Gastroesophageal sphincter (tissue), 3 donors: Measurements from ENCODE around the gene LCTL.

Experiments
- POLR2A ChIP-seq, 2 donors: fragments of 450-650 bp; IDR thresholded peaks; one replicate each; pipeline ENCODE4 v1.6.1; 2017; ENCODE audit warnings: antibody characterized with exemption in 2 of 2, mild to moderate bottlenecking in 2 of 2, moderate library complexity in 1 of 2
- POLR2AphosphoS5 ChIP-seq: sonication (generic); formaldehyde crosslinking; IDR thresholded peaks from one replicate; pipeline ENCODE4 v1.6.1; 2017; ENCODE audit warnings: antibody characterized with exemption
- TF ChIP-seq, protein P1 (sequence below), 4 experiments: fragments of 200-600 bp in 2 of 4; fragments of 450-650 bp in 2 of 4; sonication (generic) in 1 of 4; IDR thresholded peaks; one replicate each; pipeline ENCODE4 v1.5.1; 2017 to 2019; ENCODE audit warnings: antibody characterized with exemption in 4 of 4, mild to moderate bottlenecking in 2 of 4, moderate library complexity in 2 of 4

DNA sequence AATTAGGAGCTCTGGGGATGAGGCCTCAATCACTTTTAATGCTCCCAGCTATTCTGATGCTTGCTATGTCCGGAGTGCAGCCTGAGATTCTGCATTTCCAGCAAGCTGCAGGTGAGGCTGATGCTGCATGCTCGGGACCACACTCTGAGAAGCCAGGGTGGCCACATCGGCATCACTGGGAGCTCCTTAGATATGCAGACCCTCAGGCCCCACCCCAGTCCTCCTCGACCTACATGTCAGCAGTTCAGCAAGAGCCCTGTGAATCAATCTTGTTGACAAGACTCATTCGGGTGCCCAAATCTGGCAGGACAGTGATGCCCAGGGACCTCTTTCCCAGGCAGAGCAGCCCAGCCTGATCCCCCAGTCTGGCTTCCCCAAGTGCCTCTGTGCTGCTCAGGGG is 44.1 kb upstream of the LCTL start:
- TF ChIP-seq, protein P1, sequence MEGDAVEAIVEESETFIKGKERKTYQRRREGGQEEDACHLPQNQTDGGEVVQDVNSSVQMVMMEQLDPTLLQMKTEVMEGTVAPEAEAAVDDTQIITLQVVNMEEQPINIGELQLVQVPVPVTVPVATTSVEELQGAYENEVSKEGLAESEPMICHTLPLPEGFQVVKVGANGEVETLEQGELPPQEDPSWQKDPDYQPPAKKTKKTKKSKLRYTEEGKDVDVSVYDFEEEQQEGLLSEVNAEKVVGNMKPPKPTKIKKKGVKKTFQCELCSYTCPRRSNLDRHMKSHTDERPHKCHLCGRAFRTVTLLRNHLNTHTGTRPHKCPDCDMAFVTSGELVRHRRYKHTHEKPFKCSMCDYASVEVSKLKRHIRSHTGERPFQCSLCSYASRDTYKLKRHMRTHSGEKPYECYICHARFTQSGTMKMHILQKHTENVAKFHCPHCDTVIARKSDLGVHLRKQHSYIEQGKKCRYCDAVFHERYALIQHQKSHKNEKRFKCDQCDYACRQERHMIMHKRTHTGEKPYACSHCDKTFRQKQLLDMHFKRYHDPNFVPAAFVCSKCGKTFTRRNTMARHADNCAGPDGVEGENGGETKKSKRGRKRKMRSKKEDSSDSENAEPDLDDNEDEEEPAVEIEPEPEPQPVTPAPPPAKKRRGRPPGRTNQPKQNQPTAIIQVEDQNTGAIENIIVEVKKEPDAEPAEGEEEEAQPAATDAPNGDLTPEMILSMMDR (IDR thresholded peaks at IDR 0.05), result no peak
- TF ChIP-seq POLR2AphosphoS5 (no peak), POLR2A (IDR thresholded peaks at IDR 0.05) (no peak)
